KMS-11 (cell line): ENCODE data around the gene TMEM14A.
"Not testable (repeated sequence)": the region's sequence is repeated elsewhere in the genome, so short reads cannot be mapped to it uniquely, and the experiment has no call there.

Experiments
- H2AFZ ChIP-seq: fragments of 200-600 bp; sonication (generic); 2 replicates; pipeline ENCODE4 v1.6.1; 2016; ENCODE audit warnings: antibody characterized with exemption, mixed run types, low read depth
- H3K27ac ChIP-seq: fragments of 200-600 bp; sonication (generic); 2 replicates; pipeline ENCODE4 v1.6.1; 2016; ENCODE audit warnings: mild to moderate bottlenecking, mixed run types
- H3K27me3 ChIP-seq: fragments of 200-600 bp; sonication (generic); 2 replicates; pipeline ENCODE4 v1.6.1; 2017; ENCODE audit warnings: mild to moderate bottlenecking, low read depth, mixed run types, moderate library complexity; ENCODE audit not compliant: insufficient read depth
- H3K36me3 ChIP-seq: fragments of 200-600 bp; sonication (generic); 2 replicates; pipeline ENCODE4 v1.6.1; 2017; ENCODE audit warnings: mild to moderate bottlenecking, mixed run types; ENCODE audit not compliant: insufficient read depth
- H3K4me1 ChIP-seq: fragments of 200-600 bp; sonication (generic); 2 replicates; pipeline ENCODE4 v1.6.1; 2016; ENCODE audit warnings: mild to moderate bottlenecking, low read depth, mixed run types; ENCODE audit not compliant: poor library complexity, severe bottlenecking
- H3K4me2 ChIP-seq: fragments of 200-600 bp; sonication (generic); 2 replicates; pipeline ENCODE4 v1.7.0; 2016; ENCODE audit warnings: mild to moderate bottlenecking, mixed run types
- H3K4me3 ChIP-seq: fragments of 200-600 bp; sonication (generic); IDR thresholded peaks from 2 replicates; pipeline ENCODE4 v1.6.1; 2017; ENCODE audit warnings: low read depth, low read length, mixed read lengths; ENCODE audit not compliant: insufficient read depth
- H3K79me2 ChIP-seq: fragments of 200-600 bp; sonication (generic); 2 replicates; pipeline ENCODE4 v1.6.1; 2016; ENCODE audit warnings: low read depth, mixed run types; ENCODE audit not compliant: insufficient read depth
- H3K9ac ChIP-seq: fragments of 200-600 bp; sonication (generic); 2 replicates; pipeline ENCODE4 v1.6.1; 2016; ENCODE audit warnings: mild to moderate bottlenecking, mixed run types
- H4K20me1 ChIP-seq: fragments of 200-600 bp; sonication (generic); 2 replicates; pipeline ENCODE4 v1.6.1; 2016; ENCODE audit warnings: mild to moderate bottlenecking, mixed run types; ENCODE audit not compliant: insufficient read depth
- TF ChIP-seq, protein P1 (sequence below): fragments of 200-600 bp; sonication (generic); conservative IDR thresholded peaks from 2 replicates; pipeline ENCODE4 v1.6.1; 2017; ENCODE audit warnings: low read depth, mild to moderate bottlenecking, antibody characterized with exemption, low read length, moderate library complexity, mixed read lengths

The TMEM14A gene

DNA sequence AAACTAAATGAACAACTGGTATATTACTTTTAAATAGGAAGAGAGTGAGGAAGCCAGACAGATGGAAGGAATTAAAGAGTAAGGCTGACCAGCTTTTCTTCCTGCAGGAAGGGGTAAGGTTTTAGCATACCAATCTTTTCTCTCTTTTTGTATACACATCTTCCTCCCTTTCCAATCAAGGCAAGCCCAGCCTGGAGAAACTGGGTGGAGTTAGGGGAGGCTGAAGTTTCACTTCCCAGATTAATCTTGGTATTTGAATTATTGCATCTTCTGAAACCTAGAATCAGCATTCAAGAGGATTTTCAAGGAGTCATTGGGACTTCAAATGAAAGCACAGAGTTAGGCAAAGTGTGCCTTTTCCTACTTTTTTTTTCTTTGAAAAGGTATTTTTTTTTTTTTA lies 33.1 kb downstream of the TMEM14A start:
- H3K4me1 ChIP-seq, result no peaks in the 10 kb centered on the region
- no peaks in the 10 kb centered on the region for H3K79me2 ChIP-seq
- H3K27me3 ChIP-seq, result no peaks in the 10 kb centered on the region
- no peak overlapping the region for H3K27ac ChIP-seq
- H2AFZ ChIP-seq, result no peak overlapping the region
- H3K9ac ChIP-seq, result no peak overlapping the region
- H4K20me1 ChIP-seq, result no peaks in the 10 kb centered on the region
- no peak overlapping the region for H3K4me2 ChIP-seq
- H3K4me3 ChIP-seq, result no peak overlapping the region
- TF ChIP-seq, protein P1, sequence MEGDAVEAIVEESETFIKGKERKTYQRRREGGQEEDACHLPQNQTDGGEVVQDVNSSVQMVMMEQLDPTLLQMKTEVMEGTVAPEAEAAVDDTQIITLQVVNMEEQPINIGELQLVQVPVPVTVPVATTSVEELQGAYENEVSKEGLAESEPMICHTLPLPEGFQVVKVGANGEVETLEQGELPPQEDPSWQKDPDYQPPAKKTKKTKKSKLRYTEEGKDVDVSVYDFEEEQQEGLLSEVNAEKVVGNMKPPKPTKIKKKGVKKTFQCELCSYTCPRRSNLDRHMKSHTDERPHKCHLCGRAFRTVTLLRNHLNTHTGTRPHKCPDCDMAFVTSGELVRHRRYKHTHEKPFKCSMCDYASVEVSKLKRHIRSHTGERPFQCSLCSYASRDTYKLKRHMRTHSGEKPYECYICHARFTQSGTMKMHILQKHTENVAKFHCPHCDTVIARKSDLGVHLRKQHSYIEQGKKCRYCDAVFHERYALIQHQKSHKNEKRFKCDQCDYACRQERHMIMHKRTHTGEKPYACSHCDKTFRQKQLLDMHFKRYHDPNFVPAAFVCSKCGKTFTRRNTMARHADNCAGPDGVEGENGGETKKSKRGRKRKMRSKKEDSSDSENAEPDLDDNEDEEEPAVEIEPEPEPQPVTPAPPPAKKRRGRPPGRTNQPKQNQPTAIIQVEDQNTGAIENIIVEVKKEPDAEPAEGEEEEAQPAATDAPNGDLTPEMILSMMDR, result no peak
- H3K36me3 ChIP-seq, result no peaks in the 10 kb centered on the region

DNA sequence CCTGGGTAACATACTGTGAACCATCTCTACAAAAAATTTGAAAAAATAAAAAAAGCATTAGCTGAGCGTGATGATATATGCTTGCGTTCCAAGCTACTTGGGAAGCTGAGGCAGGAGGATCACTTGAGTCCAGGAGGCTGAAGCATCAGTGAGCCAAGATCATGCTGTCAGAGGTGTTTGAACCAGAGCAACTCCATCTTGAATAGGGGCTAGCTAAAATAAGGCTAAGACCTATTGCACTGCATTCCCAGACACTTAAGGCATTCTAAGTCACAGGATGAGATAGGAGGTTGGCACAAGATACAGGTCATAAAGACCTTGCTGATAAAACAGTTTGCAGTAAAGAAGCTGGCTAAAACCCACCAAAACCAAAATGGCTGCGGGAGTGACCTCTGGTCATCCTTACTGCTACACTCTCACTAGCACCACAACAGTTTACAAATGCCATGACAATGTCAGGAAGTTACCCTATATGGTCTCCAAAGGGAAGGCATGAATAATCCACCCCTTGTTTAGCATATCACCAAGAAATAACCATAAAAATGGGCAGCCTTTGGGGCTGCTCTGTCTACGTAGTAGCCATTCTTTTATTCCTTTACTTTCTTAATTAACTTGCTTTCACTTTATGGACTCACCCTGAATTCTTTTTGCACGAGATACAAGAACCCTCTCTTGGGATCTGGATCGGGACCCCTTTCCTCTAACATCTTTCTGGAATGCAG lies 34.0 kb downstream of the TMEM14A start:
- not testable (repeated sequence) for H3K4me1 ChIP-seq, H3K9ac ChIP-seq, H3K27ac ChIP-seq, H3K4me2 ChIP-seq, H3K36me3 ChIP-seq, H3K4me3 ChIP-seq, H2AFZ ChIP-seq, H4K20me1 ChIP-seq, H3K79me2 ChIP-seq, H3K27me3 ChIP-seq

DNA sequence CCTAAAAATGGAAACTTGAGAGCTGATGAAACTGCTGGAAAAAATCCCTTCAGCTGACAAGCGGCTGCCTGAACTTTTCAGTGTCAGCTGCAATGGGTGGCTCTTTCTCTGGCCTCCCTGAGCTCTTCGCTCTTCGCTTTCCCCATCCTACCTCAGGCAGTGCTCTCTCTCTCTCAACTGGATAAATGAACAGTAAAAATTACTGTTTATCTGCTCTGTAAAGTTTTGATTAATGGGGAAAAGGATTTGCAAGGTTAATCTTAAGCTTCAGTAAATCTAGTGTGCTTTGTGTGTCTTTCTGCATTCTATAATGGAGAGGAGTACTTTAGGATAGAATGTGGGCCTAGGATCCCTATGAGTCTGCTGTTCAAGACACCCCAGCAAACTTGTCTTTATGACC lies 35.1 kb downstream of the TMEM14A start:
- no peaks in the 10 kb centered on the region for H3K79me2 ChIP-seq
- no peak overlapping the region for H2AFZ ChIP-seq
- TF ChIP-seq, protein P1, result no peak
- no peak overlapping the region for H3K4me3 ChIP-seq
- H3K27ac ChIP-seq, result no peak overlapping the region
- H3K27me3 ChIP-seq, result no peaks in the 10 kb centered on the region
- H3K36me3 ChIP-seq, result no peaks in the 10 kb centered on the region
- no peaks in the 10 kb centered on the region for H4K20me1 ChIP-seq
- H3K4me1 ChIP-seq, result no peaks in the 10 kb centered on the region
- H3K9ac ChIP-seq, result no peak overlapping the region
- no peak overlapping the region for H3K4me2 ChIP-seq

DNA sequence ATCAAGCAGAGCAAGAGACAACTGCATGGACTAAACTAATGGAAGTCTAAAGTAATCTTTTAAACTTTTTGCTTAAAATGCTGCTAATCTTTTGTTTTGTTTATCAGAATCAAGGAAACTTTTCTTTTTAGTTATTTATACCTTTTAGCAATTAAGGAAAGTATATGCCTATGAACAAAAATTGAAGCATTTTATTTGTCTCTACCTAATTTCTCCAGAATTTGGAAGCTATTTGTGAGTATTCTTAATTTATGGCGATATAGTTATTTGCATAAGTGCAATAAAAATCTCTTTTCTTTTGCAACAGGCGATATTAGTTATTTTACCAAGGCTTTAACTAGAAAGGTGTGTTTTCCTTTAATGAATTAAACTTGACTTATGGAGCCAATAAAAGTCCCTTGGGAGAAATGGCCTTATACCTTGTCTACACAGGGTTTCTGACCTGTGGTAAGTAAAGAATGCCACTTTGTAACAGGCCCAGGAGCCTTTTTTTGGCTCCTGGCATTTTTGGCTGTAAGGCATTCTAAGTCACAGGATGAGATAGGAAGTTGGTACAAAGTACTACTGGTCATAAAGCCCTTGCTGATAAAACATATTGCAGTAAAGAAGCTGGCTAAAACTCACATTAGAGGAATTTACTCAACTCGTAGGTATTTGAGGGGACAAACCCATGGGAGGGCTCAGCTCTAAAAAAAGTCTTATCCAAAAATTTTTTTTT lies 37.2 kb downstream of the TMEM14A start:
- H2AFZ ChIP-seq, result no peak overlapping the region
- H3K79me2 ChIP-seq, result no peaks in the 10 kb centered on the region
- no peaks in the 10 kb centered on the region for H3K27me3 ChIP-seq
- H3K36me3 ChIP-seq, result no peaks in the 10 kb centered on the region
- H3K4me1 ChIP-seq, result no peaks in the 10 kb centered on the region
- H3K4me3 ChIP-seq, result no peak overlapping the region
- no peak overlapping the region for H3K9ac ChIP-seq
- TF ChIP-seq, protein P1, result no peak
- no peak overlapping the region for H3K27ac ChIP-seq
- H3K4me2 ChIP-seq, result no peak overlapping the region
- H4K20me1 ChIP-seq, result no peaks in the 10 kb centered on the region

DNA sequence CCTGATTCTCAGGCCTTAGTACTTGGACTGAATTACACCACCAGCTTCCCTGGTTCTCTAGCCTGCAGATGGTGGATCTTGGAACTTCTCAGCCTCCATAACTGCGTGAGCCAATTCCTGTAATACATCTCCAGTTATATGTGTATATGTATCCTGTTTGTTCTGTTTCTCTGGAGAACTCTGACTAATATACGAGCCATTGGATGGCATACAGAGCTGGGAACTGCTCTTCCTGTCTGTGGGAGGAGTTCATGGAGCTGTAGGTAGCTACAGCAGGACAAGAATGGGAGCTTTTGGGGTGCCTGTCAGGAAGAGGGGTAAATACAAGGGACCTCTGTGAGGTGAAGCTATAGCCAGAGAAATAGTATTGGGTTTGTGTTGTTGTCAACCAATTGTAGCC lies 41.2 kb downstream of the TMEM14A start:
- Histone ChIP-seq H3K9ac (no peak overlapping the region), H4K20me1 (no peaks in the 10 kb centered on the region), H3K79me2 (no peaks in the 10 kb centered on the region), H3K36me3 (no peaks in the 10 kb centered on the region), H3K4me2 (no peak overlapping the region), H2AFZ (no peak overlapping the region), H3K27me3 (no peaks in the 10 kb centered on the region), H3K27ac (no peak overlapping the region), H3K4me3 (no peak overlapping the region), H3K4me1 (no peaks in the 10 kb centered on the region)
- TF ChIP-seq, protein P1, result no peak

DNA sequence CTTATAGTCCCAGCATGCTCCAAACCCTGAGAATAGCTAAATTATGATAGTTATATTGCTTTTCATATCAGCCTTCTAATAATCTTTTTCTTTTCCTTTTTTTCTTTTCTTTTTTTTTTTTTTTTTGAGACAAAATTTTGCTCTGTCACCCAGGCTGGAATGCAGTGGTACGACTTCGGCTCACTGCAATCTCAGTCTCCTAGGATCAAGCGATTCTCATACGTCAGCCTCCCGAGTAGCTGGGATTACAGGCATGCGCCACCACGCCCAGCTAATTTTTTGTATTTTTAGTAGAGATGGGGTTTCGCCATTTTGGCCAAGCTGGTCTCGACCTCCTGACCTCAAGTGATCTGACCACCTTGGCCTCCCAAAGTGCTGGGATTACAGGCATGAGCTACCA lies 43.8 kb downstream of the TMEM14A start:
- not testable (repeated sequence) for H3K4me3 ChIP-seq, H3K9ac ChIP-seq, H3K36me3 ChIP-seq, H3K79me2 ChIP-seq, H4K20me1 ChIP-seq, H3K4me2 ChIP-seq, H2AFZ ChIP-seq, H3K4me1 ChIP-seq, H3K27me3 ChIP-seq, H3K27ac ChIP-seq
